ENCODE measurements around the gene NCKAP5.

Gene NCKAP5

DNA sequence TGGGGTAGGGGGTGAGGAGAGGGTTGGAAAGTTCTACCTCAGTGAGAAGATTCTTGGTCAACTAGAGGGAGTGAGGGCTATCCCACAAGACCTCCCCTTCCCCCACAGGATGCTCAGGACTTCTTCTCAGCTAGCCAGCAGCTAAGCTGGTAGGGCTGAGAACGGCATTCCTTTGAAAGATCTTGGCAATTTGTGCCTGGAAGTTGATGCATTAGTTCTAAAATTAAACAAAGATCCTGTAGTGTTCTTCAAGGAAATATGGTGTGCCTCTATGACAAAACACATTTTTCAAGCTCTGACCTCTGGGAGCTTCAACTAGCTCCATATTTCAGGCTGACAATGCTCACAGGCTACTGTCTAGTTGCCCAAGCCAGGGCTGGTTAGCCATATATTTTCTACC, 900.6 kb downstream of the NCKAP5 start:
- H3K4me3 ChIP-seq (ENCODE audit: low read depth, low read length), result peak overlapping the region; percentile 66
- CTCF ChIA-PET, result interaction anchor here (1.3 to 3.5 kb wide), 4 partner anchors 9 to 479 kb away, joined by 3 to 19 read pairs (median 10); no protein-coding TSS in a partner anchor
- DNase-seq (ENCODE audit: low read depth, low spot score), result no peak
- no peak for TF ChIP-seq CTCF (IDR thresholded peaks at IDR 0.05; ENCODE audit: insufficient read depth, low read length, missing control alignments)
- POLR2A ChIA-PET, result no interaction called here

- CTCF ChIA-PET, result interaction anchor here (0.8 to 3.5 kb wide), 3 partner anchors 11 to 501 kb away, joined by 3 to 14 read pairs (median 4); no protein-coding TSS in a partner anchor
- no peak for DNase-seq (ENCODE audit: low read depth, low spot score)
- no peak for TF ChIP-seq CTCF (IDR thresholded peaks at IDR 0.05; ENCODE audit: insufficient read depth, low read length, missing control alignments)
- POLR2A ChIA-PET, result no interaction called here
- no peak overlapping the region for H3K4me3 ChIP-seq (ENCODE audit: low read depth, low read length)
These were observed 902.7 kb downstream of the NCKAP5 start for GRCh38 chr2:132665401-132666140.

GRCh38 chr2:132664096-132664495, 904.2 kb downstream of the NCKAP5 start:
- POLR2A ChIA-PET, result no interaction called here
- no peak for DNase-seq (ENCODE audit: low read depth, low spot score)
- H3K4me3 ChIP-seq (ENCODE audit: low read depth, low read length), result no peak overlapping the region
- CTCF ChIA-PET, result interaction anchor here (1.4 to 2.3 kb wide), 3 partner anchors 11 to 1180 kb away, joined by 5 to 7 read pairs (median 5); no protein-coding TSS in a partner anchor
- TF ChIP-seq CTCF (IDR thresholded peaks at IDR 0.05; ENCODE audit: insufficient read depth, low read length, missing control alignments), result no peak

DNA sequence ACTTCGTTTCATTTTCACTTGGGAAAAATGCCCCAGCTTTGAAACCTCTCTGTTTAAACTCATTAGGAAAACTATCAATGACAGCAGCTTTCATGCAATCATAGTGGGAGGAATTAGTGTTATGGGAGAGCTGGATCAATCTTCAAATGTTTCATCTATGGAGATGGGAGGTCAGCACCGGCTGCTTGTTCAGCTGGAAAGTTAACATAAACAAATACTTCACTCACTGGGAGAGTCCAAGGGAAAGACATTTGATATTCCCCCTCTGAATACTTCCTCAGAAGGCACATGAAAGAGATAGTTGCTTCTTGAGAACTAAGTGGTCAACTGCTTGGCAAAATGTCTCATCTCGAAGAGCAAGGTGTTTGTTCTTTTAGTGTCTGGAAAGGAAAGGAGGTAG, 905.5 kb downstream of the NCKAP5 start:
- ChIA-PET CTCF (interaction anchor here (1.4 to 2.3 kb wide), 3 partner anchors 10 to 1181 kb away, joined by 5 to 7 read pairs (median 5); no protein-coding TSS in a partner anchor), POLR2A (no interaction called here)
- H3K4me3 ChIP-seq (ENCODE audit: low read depth, low read length), result no peak overlapping the region
- no peak for TF ChIP-seq CTCF (IDR thresholded peaks at IDR 0.05; ENCODE audit: insufficient read depth, low read length, missing control alignments)
- no peak for DNase-seq (ENCODE audit: low read depth, low spot score)

DNA sequence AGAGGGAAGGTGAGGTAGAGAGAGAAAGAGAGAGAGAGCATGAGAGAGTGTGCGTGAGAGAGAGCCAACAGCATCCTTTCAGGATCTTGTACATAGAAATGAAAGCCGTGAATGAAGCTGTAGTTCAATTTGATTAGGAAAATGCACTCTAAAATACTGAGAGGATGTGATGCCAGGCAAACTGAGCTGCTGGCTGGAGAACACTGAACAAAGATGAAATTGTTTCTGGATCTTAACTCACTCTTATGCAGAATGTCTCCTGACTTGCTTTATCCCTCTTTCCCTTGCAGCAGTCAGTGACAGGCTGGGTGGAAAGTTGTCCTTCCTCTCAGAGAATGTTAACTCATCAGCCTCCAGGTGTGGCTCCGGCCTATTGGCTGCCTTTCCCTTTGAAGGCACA, 908.9 kb downstream of the NCKAP5 start:
- no peak for TF ChIP-seq CTCF (IDR thresholded peaks at IDR 0.05; ENCODE audit: insufficient read depth, low read length, missing control alignments)
- POLR2A ChIA-PET, result no interaction called here
- CTCF ChIA-PET, result interaction anchor here (0.6 to 2.4 kb wide), 4 partner anchors 8 to 512 kb away, joined by 3 to 12 read pairs (median 3); no protein-coding TSS in a partner anchor
- DNase-seq (ENCODE audit: low read depth, low spot score), result no peak
- H3K4me3 ChIP-seq (ENCODE audit: low read depth, low read length), result no peak overlapping the region

GRCh38 chr2:132656266-132656975, 911.8 kb downstream of the NCKAP5 start:
- CTCF ChIA-PET, result interaction anchor here (1.0 to 1.1 kb wide), 2 partner anchors 20 to 511 kb away, joined by 3 to 5 read pairs; no protein-coding TSS in a partner anchor

More at GRCh38 chr2:132656266-132656975, 911.8 kb downstream of the NCKAP5 start:
- no peak for TF ChIP-seq CTCF (IDR thresholded peaks at IDR 0.05; ENCODE audit: insufficient read depth, low read length, missing control alignments)
- DNase-seq (ENCODE audit: low read depth, low spot score), result no peak
- H3K4me3 ChIP-seq (ENCODE audit: low read depth, low read length), result no peak overlapping the region
- POLR2A ChIA-PET, result no interaction called here

Measured in AG04449 (cell line).